ENCODE results near the gene DALRD3. TPM values are rescaled to one million over a fixed set of nuclear protein-coding genes. Genes with fewer than 3 reads are reported as not detected.

The DALRD3 gene
- total and polyA plus RNA-seq, 2 of the 8 experiments (the other 6 are each of a cell fraction or from before 2014, with no cell fraction given) = 30.4 to 86.5 TPM

GRCh38 chr3:49019941-49020329, 1.6 kb upstream of the DALRD3 start (continued):
- TF ChIP-seq, protein P1, sequence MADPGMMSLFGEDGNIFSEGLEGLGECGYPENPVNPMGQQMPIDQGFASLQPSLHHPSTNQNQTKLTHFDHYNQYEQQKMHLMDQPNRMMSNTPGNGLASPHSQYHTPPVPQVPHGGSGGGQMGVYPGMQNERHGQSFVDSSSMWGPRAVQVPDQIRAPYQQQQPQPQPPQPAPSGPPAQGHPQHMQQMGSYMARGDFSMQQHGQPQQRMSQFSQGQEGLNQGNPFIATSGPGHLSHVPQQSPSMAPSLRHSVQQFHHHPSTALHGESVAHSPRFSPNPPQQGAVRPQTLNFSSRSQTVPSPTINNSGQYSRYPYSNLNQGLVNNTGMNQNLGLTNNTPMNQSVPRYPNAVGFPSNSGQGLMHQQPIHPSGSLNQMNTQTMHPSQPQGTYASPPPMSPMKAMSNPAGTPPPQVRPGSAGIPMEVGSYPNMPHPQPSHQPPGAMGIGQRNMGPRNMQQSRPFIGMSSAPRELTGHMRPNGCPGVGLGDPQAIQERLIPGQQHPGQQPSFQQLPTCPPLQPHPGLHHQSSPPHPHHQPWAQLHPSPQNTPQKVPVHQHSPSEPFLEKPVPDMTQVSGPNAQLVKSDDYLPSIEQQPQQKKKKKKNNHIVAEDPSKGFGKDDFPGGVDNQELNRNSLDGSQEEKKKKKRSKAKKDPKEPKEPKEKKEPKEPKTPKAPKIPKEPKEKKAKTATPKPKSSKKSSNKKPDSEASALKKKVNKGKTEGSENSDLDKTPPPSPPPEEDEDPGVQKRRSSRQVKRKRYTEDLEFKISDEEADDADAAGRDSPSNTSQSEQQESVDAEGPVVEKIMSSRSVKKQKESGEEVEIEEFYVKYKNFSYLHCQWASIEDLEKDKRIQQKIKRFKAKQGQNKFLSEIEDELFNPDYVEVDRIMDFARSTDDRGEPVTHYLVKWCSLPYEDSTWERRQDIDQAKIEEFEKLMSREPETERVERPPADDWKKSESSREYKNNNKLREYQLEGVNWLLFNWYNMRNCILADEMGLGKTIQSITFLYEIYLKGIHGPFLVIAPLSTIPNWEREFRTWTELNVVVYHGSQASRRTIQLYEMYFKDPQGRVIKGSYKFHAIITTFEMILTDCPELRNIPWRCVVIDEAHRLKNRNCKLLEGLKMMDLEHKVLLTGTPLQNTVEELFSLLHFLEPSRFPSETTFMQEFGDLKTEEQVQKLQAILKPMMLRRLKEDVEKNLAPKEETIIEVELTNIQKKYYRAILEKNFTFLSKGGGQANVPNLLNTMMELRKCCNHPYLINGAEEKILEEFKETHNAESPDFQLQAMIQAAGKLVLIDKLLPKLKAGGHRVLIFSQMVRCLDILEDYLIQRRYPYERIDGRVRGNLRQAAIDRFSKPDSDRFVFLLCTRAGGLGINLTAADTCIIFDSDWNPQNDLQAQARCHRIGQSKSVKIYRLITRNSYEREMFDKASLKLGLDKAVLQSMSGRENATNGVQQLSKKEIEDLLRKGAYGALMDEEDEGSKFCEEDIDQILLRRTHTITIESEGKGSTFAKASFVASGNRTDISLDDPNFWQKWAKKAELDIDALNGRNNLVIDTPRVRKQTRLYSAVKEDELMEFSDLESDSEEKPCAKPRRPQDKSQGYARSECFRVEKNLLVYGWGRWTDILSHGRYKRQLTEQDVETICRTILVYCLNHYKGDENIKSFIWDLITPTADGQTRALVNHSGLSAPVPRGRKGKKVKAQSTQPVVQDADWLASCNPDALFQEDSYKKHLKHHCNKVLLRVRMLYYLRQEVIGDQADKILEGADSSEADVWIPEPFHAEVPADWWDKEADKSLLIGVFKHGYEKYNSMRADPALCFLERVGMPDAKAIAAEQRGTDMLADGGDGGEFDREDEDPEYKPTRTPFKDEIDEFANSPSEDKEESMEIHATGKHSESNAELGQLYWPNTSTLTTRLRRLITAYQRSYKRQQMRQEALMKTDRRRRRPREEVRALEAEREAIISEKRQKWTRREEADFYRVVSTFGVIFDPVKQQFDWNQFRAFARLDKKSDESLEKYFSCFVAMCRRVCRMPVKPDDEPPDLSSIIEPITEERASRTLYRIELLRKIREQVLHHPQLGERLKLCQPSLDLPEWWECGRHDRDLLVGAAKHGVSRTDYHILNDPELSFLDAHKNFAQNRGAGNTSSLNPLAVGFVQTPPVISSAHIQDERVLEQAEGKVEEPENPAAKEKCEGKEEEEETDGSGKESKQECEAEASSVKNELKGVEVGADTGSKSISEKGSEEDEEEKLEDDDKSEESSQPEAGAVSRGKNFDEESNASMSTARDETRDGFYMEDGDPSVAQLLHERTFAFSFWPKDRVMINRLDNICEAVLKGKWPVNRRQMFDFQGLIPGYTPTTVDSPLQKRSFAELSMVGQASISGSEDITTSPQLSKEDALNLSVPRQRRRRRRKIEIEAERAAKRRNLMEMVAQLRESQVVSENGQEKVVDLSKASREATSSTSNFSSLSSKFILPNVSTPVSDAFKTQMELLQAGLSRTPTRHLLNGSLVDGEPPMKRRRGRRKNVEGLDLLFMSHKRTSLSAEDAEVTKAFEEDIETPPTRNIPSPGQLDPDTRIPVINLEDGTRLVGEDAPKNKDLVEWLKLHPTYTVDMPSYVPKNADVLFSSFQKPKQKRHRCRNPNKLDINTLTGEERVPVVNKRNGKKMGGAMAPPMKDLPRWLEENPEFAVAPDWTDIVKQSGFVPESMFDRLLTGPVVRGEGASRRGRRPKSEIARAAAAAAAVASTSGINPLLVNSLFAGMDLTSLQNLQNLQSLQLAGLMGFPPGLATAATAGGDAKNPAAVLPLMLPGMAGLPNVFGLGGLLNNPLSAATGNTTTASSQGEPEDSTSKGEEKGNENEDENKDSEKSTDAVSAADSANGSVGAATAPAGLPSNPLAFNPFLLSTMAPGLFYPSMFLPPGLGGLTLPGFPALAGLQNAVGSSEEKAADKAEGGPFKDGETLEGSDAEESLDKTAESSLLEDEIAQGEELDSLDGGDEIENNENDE (IDR thresholded peaks at IDR 0.05; ENCODE audit: insufficient replicate concordance, low read length) = no peak
- no peak for TF ChIP-seq TCF12 (IDR thresholded peaks at IDR 0.05; ENCODE audit: low read depth, low read length)
- no peak for TF ChIP-seq YY1 (IDR thresholded peaks at IDR 0.05; ENCODE audit: low read depth, low read length)
- TF ChIP-seq POLR2AphosphoS5 (IDR thresholded peaks at IDR 0.05; ENCODE audit: low read depth, low read length) = no peak
- no peak for TF ChIP-seq KDM1A (IDR thresholded peaks at IDR 0.05; ENCODE audit: borderline replicate concordance, low read length)
- no peak for TF ChIP-seq POLR2A (IDR thresholded peaks at IDR 0.05; ENCODE audit: control extremely low read depth in 1 of 2, low read depth in 2 of 2, low read length in 2 of 2)
- TF ChIP-seq TAF1 (IDR thresholded peaks at IDR 0.05; ENCODE audit: low read depth, low read length) = no peak
- TF ChIP-seq SUZ12 (IDR thresholded peaks at IDR 0.05; ENCODE audit: low read length) = no peak
- no peak for TF ChIP-seq RFX5 (IDR thresholded peaks at IDR 0.05; ENCODE audit: borderline replicate concordance, low read depth, low read length)
- no peak for TF ChIP-seq SIX5 (IDR thresholded peaks at IDR 0.05; ENCODE audit: low read depth, low read length)
- TF ChIP-seq GTF2F1 (IDR thresholded peaks at IDR 0.05; ENCODE audit: borderline replicate concordance, low read depth, low read length) = no peak
- TF ChIP-seq RAD21 (IDR thresholded peaks at IDR 0.05 in 1 of 2, conservative IDR thresholded peaks at IDR 0.05 in 1 of 2; ENCODE audit: low read depth in 2 of 2, low read length in 2 of 2) = no peak
- no peak for TF ChIP-seq SP4 (IDR thresholded peaks at IDR 0.05; ENCODE audit: low read length)
